ENCODE measurements around the gene CA5A. TPM values are rescaled to one million over a fixed set of nuclear protein-coding genes. Genes with fewer than 3 reads are reported as not detected.

CA5A gene
- total and polyA plus RNA-seq, 9 of the 15 experiments (the other 6 are each of a cell fraction or from before 2014, with no cell fraction given), result not detected

DNA sequence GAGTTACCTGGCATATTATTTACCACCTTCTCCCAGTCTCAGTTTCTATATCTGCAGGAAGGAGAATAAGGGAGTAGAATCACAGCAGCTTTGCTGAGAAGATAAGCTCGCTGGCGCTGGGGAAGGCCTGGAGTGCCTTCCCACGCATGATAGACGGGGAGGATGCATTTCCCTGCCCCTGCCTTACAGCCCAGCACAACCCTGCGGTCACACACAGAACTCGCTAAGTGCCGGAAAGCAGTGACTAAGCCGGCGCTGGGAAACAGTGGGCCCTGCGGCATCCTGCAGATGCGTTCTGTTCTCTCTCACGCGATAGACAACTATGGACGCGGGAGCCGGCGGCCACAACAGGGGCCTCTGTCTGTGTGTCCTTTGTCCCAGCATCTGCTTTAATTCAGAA lies 4.8 kb downstream of the CA5A start (continued):
- TF ChIP-seq POLR2AphosphoS5 (IDR thresholded peaks at IDR 0.05; ENCODE audit: control insufficient read depth, insufficient read depth, low read depth, low read length), result peak; percentile 25; the same call in 1 of the 2 replicates
- TF ChIP-seq MEIS2 (IDR thresholded peaks at IDR 0.05; ENCODE audit: partially characterized antibody), result peak; percentile 21
- no peak for TF ChIP-seq U2AF2 (optimal IDR thresholded peaks at IDR 0.05; ENCODE audit: low read depth, low read length)
- TF ChIP-seq CBFA2T2 (conservative IDR thresholded peaks at IDR 0.05), result peak; percentile 70
- no peak for TF ChIP-seq OTX1 (CRISPR knock-in tag; IDR thresholded peaks at IDR 0.05)
- no peak for TF ChIP-seq HSF4 (CRISPR knock-in tag; IDR thresholded peaks at IDR 0.05; ENCODE audit: borderline replicate concordance)
- peak; percentile 81 for TF ChIP-seq CTBP1 (IDR thresholded peaks at IDR 0.05; ENCODE audit: borderline replicate concordance)
- no peak for TF ChIP-seq HDAC8 (tag; IDR thresholded peaks at IDR 0.05)
- TF ChIP-seq, protein P1, sequence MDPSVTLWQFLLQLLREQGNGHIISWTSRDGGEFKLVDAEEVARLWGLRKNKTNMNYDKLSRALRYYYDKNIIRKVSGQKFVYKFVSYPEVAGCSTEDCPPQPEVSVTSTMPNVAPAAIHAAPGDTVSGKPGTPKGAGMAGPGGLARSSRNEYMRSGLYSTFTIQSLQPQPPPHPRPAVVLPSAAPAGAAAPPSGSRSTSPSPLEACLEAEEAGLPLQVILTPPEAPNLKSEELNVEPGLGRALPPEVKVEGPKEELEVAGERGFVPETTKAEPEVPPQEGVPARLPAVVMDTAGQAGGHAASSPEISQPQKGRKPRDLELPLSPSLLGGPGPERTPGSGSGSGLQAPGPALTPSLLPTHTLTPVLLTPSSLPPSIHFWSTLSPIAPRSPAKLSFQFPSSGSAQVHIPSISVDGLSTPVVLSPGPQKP (CRISPR knock-in tag; IDR thresholded peaks at IDR 0.05), result no peak
- peak; percentile 67 for TF ChIP-seq DPF2 (IDR thresholded peaks at IDR 0.05)
- no peak for TF ChIP-seq SAFB2 (IDR thresholded peaks at IDR 0.05; ENCODE audit: borderline replicate concordance, low read depth, low read length, severe bottlenecking)
- no peak for TF ChIP-seq XRCC5 (IDR thresholded peaks at IDR 0.05; ENCODE audit: low read depth, low read length)
- TF ChIP-seq ZNF133 (CRISPR knock-in tag; IDR thresholded peaks at IDR 0.05), result no peak
- no peak for TF ChIP-seq MCM7 (IDR thresholded peaks at IDR 0.05)
- no peak for TF ChIP-seq TAF15 (IDR thresholded peaks at IDR 0.05; ENCODE audit: low read depth, low read length)
- TF ChIP-seq HNRNPH1 (optimal IDR thresholded peaks at IDR 0.05; ENCODE audit: low read depth, low read length), result no peak
- TF ChIP-seq, protein P2, sequence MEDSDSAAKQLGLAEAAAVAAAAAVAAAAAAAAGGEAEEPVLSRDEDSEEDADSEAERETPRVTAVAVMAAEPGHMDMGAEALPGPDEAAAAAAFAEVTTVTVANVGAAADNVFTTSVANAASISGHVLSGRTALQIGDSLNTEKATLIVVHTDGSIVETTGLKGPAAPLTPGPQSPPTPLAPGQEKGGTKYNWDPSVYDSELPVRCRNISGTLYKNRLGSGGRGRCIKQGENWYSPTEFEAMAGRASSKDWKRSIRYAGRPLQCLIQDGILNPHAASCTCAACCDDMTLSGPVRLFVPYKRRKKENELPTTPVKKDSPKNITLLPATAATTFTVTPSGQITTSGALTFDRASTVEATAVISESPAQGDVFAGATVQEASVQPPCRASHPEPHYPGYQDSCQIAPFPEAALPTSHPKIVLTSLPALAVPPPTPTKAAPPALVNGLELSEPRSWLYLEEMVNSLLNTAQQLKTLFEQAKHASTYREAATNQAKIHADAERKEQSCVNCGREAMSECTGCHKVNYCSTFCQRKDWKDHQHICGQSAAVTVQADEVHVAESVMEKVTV (CRISPR knock-in tag; IDR thresholded peaks at IDR 0.05), result no peak
- TF ChIP-seq RCOR1 (IDR thresholded peaks at IDR 0.05; ENCODE audit: borderline replicate concordance in 1 of 2, low read depth in 2 of 2, low read length in 2 of 2), result peak; percentile 23 to 98; a peak in 3 of 4 replicates
- TF ChIP-seq, protein P3, sequence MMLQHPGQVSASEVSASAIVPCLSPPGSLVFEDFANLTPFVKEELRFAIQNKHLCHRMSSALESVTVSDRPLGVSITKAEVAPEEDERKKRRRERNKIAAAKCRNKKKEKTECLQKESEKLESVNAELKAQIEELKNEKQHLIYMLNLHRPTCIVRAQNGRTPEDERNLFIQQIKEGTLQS (IDR thresholded peaks at IDR 0.05), result no peak
- TF ChIP-seq, protein P3 (CRISPR knock-in tag; conservative IDR thresholded peaks at IDR 0.05), result no peak
- TF ChIP-seq, protein P4, sequence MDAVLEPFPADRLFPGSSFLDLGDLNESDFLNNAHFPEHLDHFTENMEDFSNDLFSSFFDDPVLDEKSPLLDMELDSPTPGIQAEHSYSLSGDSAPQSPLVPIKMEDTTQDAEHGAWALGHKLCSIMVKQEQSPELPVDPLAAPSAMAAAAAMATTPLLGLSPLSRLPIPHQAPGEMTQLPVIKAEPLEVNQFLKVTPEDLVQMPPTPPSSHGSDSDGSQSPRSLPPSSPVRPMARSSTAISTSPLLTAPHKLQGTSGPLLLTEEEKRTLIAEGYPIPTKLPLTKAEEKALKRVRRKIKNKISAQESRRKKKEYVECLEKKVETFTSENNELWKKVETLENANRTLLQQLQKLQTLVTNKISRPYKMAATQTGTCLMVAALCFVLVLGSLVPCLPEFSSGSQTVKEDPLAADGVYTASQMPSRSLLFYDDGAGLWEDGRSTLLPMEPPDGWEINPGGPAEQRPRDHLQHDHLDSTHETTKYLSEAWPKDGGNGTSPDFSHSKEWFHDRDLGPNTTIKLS (IDR thresholded peaks at IDR 0.05; ENCODE audit: borderline replicate concordance, low read depth), result no peak
- no peak for TF ChIP-seq PHF8 (IDR thresholded peaks at IDR 0.05; ENCODE audit: borderline replicate concordance, low read length)
- TF ChIP-seq ZNF197 (CRISPR knock-in tag; IDR thresholded peaks at IDR 0.05; ENCODE audit: low read depth), result no peak
- TF ChIP-seq POLR2B (IDR thresholded peaks at IDR 0.05; ENCODE audit: low read depth, partially characterized antibody), result no peak
- no peak for TF ChIP-seq KLF6 (CRISPR knock-in tag; IDR thresholded peaks at IDR 0.05; ENCODE audit: borderline replicate concordance)
- peak; percentile 79 for TF ChIP-seq EGR1 (conservative IDR thresholded peaks at IDR 0.05)

All from K562 (cell line).